GM12878 (cell line): ENCODE data around the gene POSTN. TPM values are rescaled to one million over a fixed set of nuclear protein-coding genes. Genes with fewer than 3 reads are reported as not detected.

Experiments
- ATAC-seq: fragments of 200-7000 bp; cut with Tn5 transposase; 3 replicates; pipeline ENCODE4 v1.9.1; 2020; ENCODE audit warnings: mild to moderate bottlenecking, moderate library complexity
- BruUV-seq: library from RNA; stranded (reverse); fragments of 400-500 nt; replicated peaks from 2 replicates; lab custom pipeline; 2021; lab: Mats Ljungman, UMichigan
- CTCF ChIA-PET: fragments of 300-600 bp; sonication (Branson Sonifier 250); formaldehyde crosslinking; extraction: SDS; loops from one replicate; lab custom pipeline; 2021; ENCODE audit warnings: inconsistent platforms; lab: Yijun Ruan, JAX
- POLR2A ChIA-PET: fragments of 350-600 bp; formaldehyde crosslinking; extraction: SDS; loops from one replicate; lab custom pipeline; 2021; ENCODE audit warnings: inconsistent platforms; lab: Charles Lee
- RAD21 ChIA-PET: fragments of 300-600 bp; sonication (Branson Sonifier 250); formaldehyde crosslinking; loops from one replicate; lab custom pipeline; 2023; ENCODE audit warnings: antibody characterized with exemption; ENCODE audit not compliant: unreplicated experiment; lab: Charles Lee
- SMC1A ChIA-PET: fragments of 300-600 bp; sonication (Branson Sonifier 250); formaldehyde crosslinking; loops from one replicate; lab custom pipeline; 2023; ENCODE audit not compliant: unreplicated experiment, uncharacterized antibody; lab: Charles Lee
- DNase-seq: peaks from one replicate; pipeline ENCODE4 v3.0.0-alpha.2; 2011; ENCODE audit warnings: low read depth, low spot score
- FAIRE-seq: peaks from 3 replicates; lab custom pipeline; 2011; peaks lifted over from hg19 to GRCh38; lab: Jason Lieb, UNC
- H2AFZ ChIP-seq: 2 replicates; pipeline ENCODE4 v1.6.0; 2011; ENCODE audit warnings: low read depth, low read length, control low read depth; ENCODE audit not compliant: control insufficient read depth
- H3K27ac ChIP-seq: 2 replicates; pipeline ENCODE4 v1.5.1; 2011; ENCODE audit warnings: control low read depth; ENCODE audit not compliant: control insufficient read depth, insufficient read depth
- H3K27me3 ChIP-seq, 2 experiments: replicated peaks in 1 of 2; 2 replicates each; pipeline versions ENCODE4 v1.6.0 to v1.6.1; 2011; ENCODE audit warnings: low read length in 1 of 2; ENCODE audit not compliant: control insufficient read depth in 2 of 2, insufficient read depth in 2 of 2
- H3K36me3 ChIP-seq, 2 experiments: 2 replicates each; pipeline ENCODE4 v1.5.1; 2011; ENCODE audit warnings: low read length in 1 of 2; ENCODE audit not compliant: control insufficient read depth in 2 of 2, insufficient read depth in 2 of 2
- H3K4me1 ChIP-seq: 2 replicates; pipeline ENCODE4 v1.6.1; 2011; ENCODE audit warnings: mild to moderate bottlenecking, low read length, moderate library complexity, mixed read lengths; ENCODE audit not compliant: control insufficient read depth, insufficient read depth
- H3K4me2 ChIP-seq: 2 replicates; pipeline ENCODE4 v1.6.0; 2011; ENCODE audit warnings: control low read depth; ENCODE audit not compliant: control insufficient read depth, insufficient read depth
- H3K4me3 ChIP-seq: fragments of 200-600 bp; sonication (generic); 2 replicates; pipeline ENCODE4 v1.5.1; 2016
- H3K79me2 ChIP-seq: 2 replicates; pipeline ENCODE4 v1.6.0; 2011; ENCODE audit warnings: low read length; ENCODE audit not compliant: control insufficient read depth, insufficient read depth
- H3K9ac ChIP-seq: 2 replicates; pipeline ENCODE4 v1.8.0; 2011; ENCODE audit warnings: low read length, control low read depth, mixed read lengths; ENCODE audit not compliant: control insufficient read depth, insufficient read depth
- H3K9me3 ChIP-seq: replicated peaks from 3 replicates; pipeline ENCODE4 v1.5.1; 2011; ENCODE audit warnings: mild to moderate bottlenecking, low read length; ENCODE audit not compliant: control insufficient read depth, insufficient read depth
- H4K20me1 ChIP-seq: 2 replicates; pipeline ENCODE4 v1.6.0; 2011; ENCODE audit not compliant: control insufficient read depth, insufficient read depth
- BCL3 ChIP-seq: IDR thresholded peaks from 2 replicates; pipeline ENCODE4 v1.6.1; 2011; ENCODE audit warnings: borderline replicate concordance, low read depth, mild to moderate bottlenecking, moderate library complexity, low read length; ENCODE audit not compliant: insufficient read depth, poor library complexity, severe bottlenecking
- ETV6 ChIP-seq, 2 experiments: fragments of 450-650 bp in 1 of 2; IDR thresholded peaks in 1 of 2; conservative IDR thresholded peaks in 1 of 2; 2 replicates each; pipeline ENCODE4 v1.6.1; 2014; ENCODE audit warnings: antibody characterized with exemption in 1 of 2, borderline replicate concordance in 1 of 2, low read depth in 1 of 2, mild to moderate bottlenecking in 1 of 2, moderate library complexity in 1 of 2
- PML ChIP-seq: IDR thresholded peaks from 2 replicates; pipeline ENCODE4 v1.6.1; 2012; ENCODE audit warnings: low read length, inconsistent platforms
- RAD21 ChIP-seq: IDR thresholded peaks from 2 replicates; pipeline ENCODE4 v1.6.1; 2011; ENCODE audit warnings: mild to moderate bottlenecking, low read depth, low read length, moderate library complexity; ENCODE audit not compliant: insufficient read depth
- RUNX3 ChIP-seq: IDR thresholded peaks from 2 replicates; pipeline ENCODE4 v1.6.1; 2012; ENCODE audit warnings: low read length, inconsistent platforms
- SRF ChIP-seq, 2 experiments: IDR thresholded peaks; 2 replicates each; pipeline ENCODE4 v1.6.1; 2011; ENCODE audit warnings: low read depth in 2 of 2, low read length in 2 of 2, mild to moderate bottlenecking in 1 of 2, moderate library complexity in 1 of 2
- STAT3 ChIP-seq: IDR thresholded peaks from 2 replicates; pipeline ENCODE4 v1.6.1; 2011; ENCODE audit warnings: low read depth, low read length, improper control_type of control experiment
- WRNIP1 ChIP-seq: IDR thresholded peaks from 2 replicates; pipeline ENCODE4 v1.6.1; 2011; ENCODE audit warnings: low read depth, low read length, improper control_type of control experiment, borderline replicate concordance
- ZNF207 ChIP-seq: fragments of 450-650 bp; IDR thresholded peaks from 2 replicates; pipeline ENCODE4 v1.6.1; 2014; ENCODE audit warnings: antibody characterized with exemption, mild to moderate bottlenecking, borderline replicate concordance
- WGBS: methylation state at CpG from one replicate; pipeline ENCODE4 v1.1.6; 2016; ENCODE audit warnings: low lambda C conversion rate; ENCODE audit not compliant: insufficient replicate concordance, insufficient coverage; ENCODE audit errors: missing lambda C conversion rate; 5-methylcytosine and 5-hydroxymethylcytosine counted together
- in situ Hi-C: fragments of 300-500 bp; cut with MboI; formaldehyde crosslinking; loops from 9 replicates; pipeline ENCODE4 v1.14.3; 2018; ENCODE audit warnings: mixed read lengths
- intact Hi-C: fragments of 100-400 bp; cut with micrococcal nuclease; formaldehyde crosslinking; loops from one replicate; pipeline ENCODE4 v1.14.2; 2022; ENCODE audit not compliant: unreplicated experiment
- polyA plus RNA-seq, 11 experiments: library from polyadenylated mRNA; depleted of rRNA in 4 of 11; unstranded in 6 of 11; stranded (reverse) in 5 of 11; fragments of >200 nt; fragmentation: Nextera tagmentation in 4 of 11; fragmentation: Illumina TruSeq in 1 of 11; extraction: Ambion mirVana in 4 of 11; extraction: Trizol in 1 of 11; gene quantifications; 1 replicate in 1 of 11; 2 replicates in 10 of 11; pipeline versions ENCODE4 v1.2.1 to v1.2.3, GENCODE V29; 2011 to 2016; ENCODE audit warnings: inconsistent platforms in 2 of 11, missing spikeins in 2 of 11, low read depth in 1 of 11
- total RNA-seq, 4 experiments: library from RNA; depleted of rRNA in 3 of 4; stranded (reverse); fragments of >200 nt in 3 of 4; fragmentation: Illumina TruSeq in 1 of 4; extraction: Trizol in 1 of 4; gene quantifications; 2 replicates each; pipeline versions ENCODE4 v1.2.1 to v1.2.3, GENCODE V29; 2013 to 2021

The POSTN gene
- total and polyA plus RNA-seq, 10 of the 15 experiments (the other 5 are each of a cell fraction or from before 2014, with no cell fraction given) = 0.05 to 0.13 (median 0.08) TPM; not detected in 7

GRCh38 chr13:37534181-37534580, 64.4 kb downstream of the POSTN start:
- Histone ChIP-seq H3K4me3 (no peak overlapping the region), H2AFZ (no peak overlapping the region), H3K27me3 (no peaks in the 10 kb centered on the region), H3K4me1 (no peaks in the 10 kb centered on the region), H3K9me3 (no peaks in the 10 kb centered on the region), H3K36me3 (no peaks in the 10 kb centered on the region), H3K79me2 (no peaks in the 10 kb centered on the region), H4K20me1 (no peaks in the 10 kb centered on the region), H3K27ac (no peak overlapping the region), H3K4me2 (no peak overlapping the region), H3K9ac (no peak overlapping the region)
- CTCF ChIA-PET = no interaction called here
- POLR2A ChIA-PET = no interaction called here
- in situ Hi-C loops = no loop called here
- RAD21 ChIA-PET = no interaction called here
- intact Hi-C loops = no loop called here
- WGBS = 15% methylated on average over 3 of the region's 3 CpGs
- SMC1A ChIA-PET = interaction anchor here (0.6 to 1.3 kb wide), 2 partner anchors 9 to 52 kb away, joined by 3 read pairs; no protein-coding TSS in a partner anchor
- no TSS peak for BruUV-seq
- FAIRE-seq (no peak), ATAC-seq (no peak), DNase-seq (no peak)
- TF ChIP-seq RUNX3 (no peak), ZNF207 (no peak), PML (no peak), SRF (IDR thresholded peaks at IDR 0.05; ENCODE audit: low read depth in 2 of 2, low read length in 2 of 2) (no peak), ETV6 (conservative IDR thresholded peaks at IDR 0.05 in 1 of 2, IDR thresholded peaks at IDR 0.05 in 1 of 2; ENCODE audit: borderline replicate concordance in 1 of 2, low read depth in 1 of 2) (no peak), RAD21 (no peak), WRNIP1 (no peak), STAT3 (no peak), BCL3 (no peak)
